ENCODE data around the gene SEPHS2. TPM values are rescaled to one million over a fixed set of nuclear protein-coding genes. Genes with fewer than 3 reads are reported as not detected.

SEPHS2 gene
- total and polyA plus RNA-seq, 2 of the 8 experiments (the other 6 are each of a cell fraction or from before 2014, with no cell fraction given) = 28.2 to 61.8 TPM

DNA sequence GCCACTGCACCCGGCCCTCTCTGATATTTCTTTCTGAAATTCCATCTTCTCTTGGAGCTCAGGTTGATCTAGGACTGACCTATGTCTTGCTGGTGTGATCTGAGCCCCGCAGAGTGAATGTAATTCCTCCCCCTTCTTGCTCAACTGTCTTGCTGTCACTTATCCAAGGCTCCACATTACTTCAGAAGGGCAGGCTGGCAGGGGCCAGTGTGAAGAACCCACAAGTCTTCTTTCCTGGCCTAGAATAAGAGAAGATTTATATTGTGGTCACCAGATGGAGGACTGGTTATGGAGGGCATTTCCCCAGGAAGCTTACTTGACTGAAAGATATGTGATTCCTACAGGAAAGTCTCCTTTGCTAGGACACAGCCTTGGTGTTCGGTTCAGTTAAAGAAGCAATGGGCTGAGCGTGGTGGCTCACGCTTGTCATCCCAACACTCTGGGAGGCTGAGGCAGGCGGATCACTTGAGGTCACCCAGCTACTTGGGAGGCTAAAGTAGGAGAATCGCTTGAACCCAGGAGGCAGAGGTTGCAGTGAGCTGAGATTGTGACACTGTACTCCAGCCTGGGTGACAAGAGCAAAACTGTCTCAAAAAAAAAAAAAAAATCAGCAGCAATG, 40.3 kb upstream of the SEPHS2 start:
- H3K4me3 ChIP-seq (ENCODE audit: extremely low read depth in 1 of 4, insufficient read depth in 2 of 4, low read depth in 3 of 4, low read length in 4 of 4) = no peak overlapping the region
- H2BK12ac ChIP-seq (ENCODE audit: low read depth, low read length) = no peak overlapping the region
- no peaks in the 10 kb centered on the region for H3K27me3 ChIP-seq (replicated peaks in 1 of 4; ENCODE audit: control insufficient read depth in 3 of 4, extremely low read depth in 1 of 4, insufficient read depth in 3 of 4, low read length in 3 of 4)
- no peaks in the 10 kb centered on the region for H3K23me2 ChIP-seq (ENCODE audit: low read depth, low read length)
- no peak overlapping the region for H2BK20ac ChIP-seq (ENCODE audit: low read length)
- H4K5ac ChIP-seq (ENCODE audit: insufficient read length, low read depth, low read length) = no peak overlapping the region
- H3K4ac ChIP-seq (replicated peaks; ENCODE audit: insufficient read length, low read depth, low read length) = no peak overlapping the region
- H2BK5ac ChIP-seq (ENCODE audit: low read depth, low read length) = no peak overlapping the region
- FAIRE-seq (no peak), DNase-seq (ENCODE audit: low read depth in 1 of 2, low spot score in 2 of 2) (no peak)
- no peak overlapping the region for H3K23ac ChIP-seq (ENCODE audit: insufficient read length)
- ChIA-PET CTCF (ENCODE audit: partially characterized antibody) (interaction anchor here (0.6 to 2.1 kb wide), 3 partner anchors 37 to 1388 kb away, joined by 3 to 6 read pairs (median 5); partner anchors contain the start of gene ZNF267), POLR2A (ENCODE audit: partially characterized antibody) (no interaction called here)
- H2AK5ac ChIP-seq (ENCODE audit: low read depth, low read length) = no peak overlapping the region
- no peaks in the 10 kb centered on the region for H3K36me3 ChIP-seq (ENCODE audit: control insufficient read depth in 2 of 4, insufficient read depth in 4 of 4, low read length in 3 of 4)
- no peak overlapping the region for H4K91ac ChIP-seq (replicated peaks; ENCODE audit: insufficient read length, low read length)
- H4K8ac ChIP-seq (ENCODE audit: extremely low read depth, insufficient read depth, low read length) = no peak overlapping the region
- WGBS, 2 experiments (ENCODE audit: extremely low coverage in 1 of 2, insufficient coverage in 1 of 2, insufficient read length in 1 of 2, insufficient replicate concordance in 2 of 2, low coverage in 1 of 2, low lambda C conversion rate in 2 of 2, missing lambda C conversion rate in 1 of 2) = 86% methylated on average over 7 of the region's 7 CpGs; no CpG with 5 or more reads in 1 of the 2 experiments
- no peak overlapping the region for H3K56ac ChIP-seq (replicated peaks; ENCODE audit: insufficient read length, low read depth, low read length)
- H3K9ac ChIP-seq (replicated peaks in 1 of 4; ENCODE audit: extremely low read depth in 1 of 4, low read depth in 3 of 4, low read length in 3 of 4) = no peak overlapping the region
- no peaks in the 10 kb centered on the region for H4K20me1 ChIP-seq (replicated peaks in 1 of 2; ENCODE audit: control insufficient read depth in 1 of 2, insufficient read depth in 2 of 2, low read length in 2 of 2)
- H2AFZ ChIP-seq (ENCODE audit: low read length) = no peak overlapping the region
- H3K14ac ChIP-seq (ENCODE audit: insufficient read length) = no peak overlapping the region
- no peak overlapping the region for H2BK120ac ChIP-seq (replicated peaks; ENCODE audit: low read depth, low read length)
- H3K79me1 ChIP-seq (ENCODE audit: low read depth, low read length) = no peaks in the 10 kb centered on the region
- no peak overlapping the region for H3K18ac ChIP-seq (ENCODE audit: extremely low read depth, low read length)
- no peak overlapping the region for H3K4me2 ChIP-seq (ENCODE audit: insufficient read depth in 1 of 2, low read depth in 2 of 2, low read length in 2 of 2)
- H3K27ac ChIP-seq (ENCODE audit: low read depth, low read length) = no peak overlapping the region
- no peaks in the 10 kb centered on the region for H3K79me2 ChIP-seq (ENCODE audit: control insufficient read depth in 1 of 2, insufficient read depth in 2 of 2, low read length in 2 of 2)
- peaks cover 0 to 3% (median 1%) of the 10 kb centered on the region in 4 experiments; a peak in 1 of 7 replicates for H3K4me1 ChIP-seq (replicated peaks in 1 of 4; ENCODE audit: control insufficient read depth in 3 of 4, insufficient read depth in 4 of 4, low read length in 3 of 4)
- H2BK15ac ChIP-seq (ENCODE audit: low read length) = no peak overlapping the region
- no peaks in the 10 kb centered on the region; a peak in 1 of 4 replicates for H3K9me3 ChIP-seq (ENCODE audit: insufficient read depth in 2 of 2, low read depth in 1 of 2, low read length in 1 of 2)
- TF ChIP-seq SIRT6 (IDR thresholded peaks at IDR 0.05; ENCODE audit: low read length) = no peak
- TF ChIP-seq TEAD4 (IDR thresholded peaks at IDR 0.05; ENCODE audit: low read depth, low read length) = no peak
- TF ChIP-seq GTF2F1 (IDR thresholded peaks at IDR 0.05; ENCODE audit: borderline replicate concordance, low read depth, low read length) = no peak
- no peak for TF ChIP-seq TAF7 (optimal IDR thresholded peaks at IDR 0.05; ENCODE audit: borderline replicate concordance, low read depth, low read length)
- no peak for TF ChIP-seq FOSL1 (IDR thresholded peaks at IDR 0.05; ENCODE audit: insufficient read depth, low read depth, low read length)
- no peak for TF ChIP-seq RAD21 (IDR thresholded peaks at IDR 0.05 in 1 of 2, conservative IDR thresholded peaks at IDR 0.05 in 1 of 2; ENCODE audit: low read depth in 2 of 2, low read length in 2 of 2)
- no peak for TF ChIP-seq BRCA1 (IDR thresholded peaks at IDR 0.05; ENCODE audit: low read depth, low read length)
- TF ChIP-seq EP300 (IDR thresholded peaks at IDR 0.05; ENCODE audit: borderline replicate concordance in 1 of 2, low read depth in 2 of 2, low read length in 2 of 2) = no peak
- TF ChIP-seq RXRA (IDR thresholded peaks at IDR 0.05; ENCODE audit: insufficient read depth, low read depth, low read length) = no peak
- TF ChIP-seq KDM4A (IDR thresholded peaks at IDR 0.05; ENCODE audit: low read depth, low read length, severe bottlenecking) = no peak
- TF ChIP-seq RFX5 (IDR thresholded peaks at IDR 0.05; ENCODE audit: borderline replicate concordance, low read depth, low read length) = no peak
- no peak for TF ChIP-seq SAP30 (IDR thresholded peaks at IDR 0.05; ENCODE audit: insufficient read depth, insufficient replicate concordance, low read length)
- no peak for TF ChIP-seq TCF12 (IDR thresholded peaks at IDR 0.05; ENCODE audit: low read depth, low read length)
